Colon (tissue), 2 donors: ENCODE results near the gene COG5.
"Not testable (repeated sequence)": the region's sequence is repeated elsewhere in the genome, so short reads cannot be mapped to it uniquely, and the experiment has no call there.

Experiments
- FAIRE-seq: peaks from 2 replicates; lab custom pipeline; 2012; peaks lifted over from hg19 to GRCh38; lab: Jason Lieb, UNC
- donor health status: control.
- donor health status: control.

Gene COG5

GRCh38 chr7:107220806-107221205 lies 342.9 kb downstream of the COG5 start:
- not testable (repeated sequence) for FAIRE-seq

GRCh38 chr7:107220356-107220755 lies 343.4 kb downstream of the COG5 start:
- FAIRE-seq, result no peak

- FAIRE-seq, result no peak
Observed at GRCh38 chr7:107219563-107220244, 344.0 kb downstream of the COG5 start.

GRCh38 chr7:107213945-107214344 lies 349.8 kb downstream of the COG5 start:
- no peak for FAIRE-seq

- FAIRE-seq, result no peak
Observed at GRCh38 chr7:107213193-107213788, 350.4 kb downstream of the COG5 start.

- FAIRE-seq, result no peak
Observed at GRCh38 chr7:107212725-107213124, 351.0 kb downstream of the COG5 start.

- no peak for FAIRE-seq
Observed at GRCh38 chr7:107210400-107210799, 353.3 kb downstream of the COG5 start.

GRCh38 chr7:107209565-107209964 lies 354.2 kb downstream of the COG5 start:
- FAIRE-seq, result no peak

- no peak for FAIRE-seq
Observed at GRCh38 chr7:107208563-107208962, 355.2 kb downstream of the COG5 start.

- no peak for FAIRE-seq
Observed at GRCh38 chr7:107208024-107208521, 355.6 kb downstream of the COG5 start.

GRCh38 chr7:107207459-107207858 lies 356.3 kb downstream of the COG5 start:
- FAIRE-seq, result no peak

GRCh38 chr7:107206706-107207105 lies 357.0 kb downstream of the COG5 start:
- no peak for FAIRE-seq

GRCh38 chr7:107206136-107206535 lies 357.6 kb downstream of the COG5 start:
- FAIRE-seq, result no peak

- FAIRE-seq, result no peak
Observed at GRCh38 chr7:107203607-107204006, 360.1 kb downstream of the COG5 start.

GRCh38 chr7:107201795-107202450 lies 361.8 kb downstream of the COG5 start:
- FAIRE-seq, result no peak

- no peak for FAIRE-seq
Observed at GRCh38 chr7:107196834-107197610, 366.7 kb downstream of the COG5 start.

GRCh38 chr7:107194052-107194451 lies 369.7 kb downstream of the COG5 start:
- no peak for FAIRE-seq

- no peak for FAIRE-seq
Observed at GRCh38 chr7:107190090-107190489, 373.6 kb downstream of the COG5 start.

- FAIRE-seq, result no peak
Observed at GRCh38 chr7:107187774-107188173, 375.9 kb downstream of the COG5 start.

GRCh38 chr7:107186240-107186639 lies 377.5 kb downstream of the COG5 start:
- FAIRE-seq, result no peak

GRCh38 chr7:107185716-107186115 lies 378.0 kb downstream of the COG5 start:
- FAIRE-seq, result no peak

- no peak for FAIRE-seq
Observed at GRCh38 chr7:107181172-107181571, 382.5 kb downstream of the COG5 start.

- no peak for FAIRE-seq
Observed at GRCh38 chr7:107180378-107180777, 383.3 kb downstream of the COG5 start.
